HG03045 (cell line): ENCODE results near the gene CFAP57.
A peak's percentile ranks its signal among the peaks of the same experiment; 100 is the strongest.
"Not testable (repeated sequence)": the region's sequence is repeated elsewhere in the genome, so short reads cannot be mapped to it uniquely, and the experiment has no call there.

Experiments used
- ATAC-seq: cut with Tn5 transposase; IDR thresholded peaks from one replicate; pipeline ENCODE4 v1.9.1; 2021; ENCODE audit warnings: mild to moderate bottlenecking, moderate library complexity; ENCODE audit not compliant: unreplicated experiment

CFAP57 gene

DNA sequence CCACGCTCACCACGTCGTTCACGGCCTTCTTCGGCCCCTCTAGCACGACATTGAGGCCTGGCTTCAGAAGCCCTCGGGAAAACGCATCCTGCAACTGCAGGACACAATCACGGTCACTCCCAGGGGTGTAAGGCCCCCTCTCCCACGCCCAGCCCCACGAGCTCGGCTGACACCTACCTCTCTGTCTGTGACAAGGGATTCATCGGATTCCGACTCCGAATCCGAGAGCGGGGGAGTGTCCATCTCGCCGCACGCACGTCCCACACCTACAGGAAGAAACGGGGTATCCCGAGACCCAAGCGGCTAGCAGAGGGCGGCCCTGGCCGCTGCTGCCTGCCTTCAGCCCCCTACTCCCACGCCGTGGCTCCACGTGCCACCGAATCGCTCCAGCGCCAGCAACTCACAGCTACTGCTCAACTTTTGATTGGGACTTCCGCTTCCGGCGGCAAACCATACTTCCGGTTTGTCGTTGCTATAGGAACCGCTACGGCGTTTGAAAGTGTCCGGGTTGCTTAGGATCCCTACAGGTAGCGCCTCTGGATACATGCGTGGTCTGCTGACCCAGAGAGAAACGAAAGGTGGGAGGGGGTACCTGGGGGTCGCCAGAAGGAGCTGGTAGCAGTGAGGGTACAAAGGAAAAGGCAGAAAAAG is at the start of gene CFAP57, which contains the start of gene EBNA1BP2:
CFAP57 (plus strand) TSS at position 455 of the 651 bp plus-strand sequence. CDS start 424 bp downstream, outside the sequence.
EBNA1BP2 (minus strand) TSS at position 415 of the 651 bp plus-strand sequence; CDS start at position 243, 172 bp downstream.
- ATAC-seq: peak; percentile 91

DNA sequence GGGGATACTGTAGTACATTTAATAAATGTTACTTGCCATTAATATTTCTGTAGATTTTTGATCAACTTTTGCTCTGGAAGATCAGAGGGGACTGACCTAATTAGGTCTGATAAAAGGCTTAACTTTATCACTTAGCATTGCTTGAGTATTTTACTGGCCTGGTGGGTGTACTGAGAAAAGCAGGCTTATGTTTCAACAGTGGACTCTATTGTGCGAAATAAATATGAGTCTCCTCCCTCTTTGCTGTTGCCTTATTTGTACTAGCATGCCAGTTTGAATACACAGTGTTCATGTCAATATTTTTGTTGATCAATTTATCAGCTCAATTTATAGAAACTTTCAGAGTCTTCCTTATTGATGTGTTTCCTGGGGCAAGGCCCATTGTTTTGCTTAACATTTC is 49.1 kb upstream of the CFAP57 start:
- no peak for ATAC-seq

- no peak for ATAC-seq
Measured at GRCh38 chr1:43128816-43129215, 43.3 kb upstream of the CFAP57 start.

DNA sequence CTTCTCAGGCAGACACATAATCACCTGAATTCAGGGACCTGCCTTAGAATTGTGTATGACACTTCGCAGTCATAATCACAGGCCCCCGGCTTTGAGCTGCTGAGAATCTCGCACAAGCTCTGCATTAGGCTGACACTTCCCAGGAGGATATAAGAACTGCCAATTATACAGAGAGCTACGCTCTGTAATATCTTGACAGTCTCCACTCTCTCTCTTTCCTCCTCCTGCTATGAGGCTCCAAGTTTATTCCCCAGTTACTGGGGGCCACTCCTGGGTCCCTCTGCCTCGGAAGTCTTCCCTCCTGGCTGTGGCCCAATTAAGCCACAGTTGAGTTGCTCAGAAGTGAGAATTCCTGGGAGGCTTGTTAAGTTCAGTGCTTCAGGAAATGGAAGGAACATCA is 42.7 kb upstream of the CFAP57 start:
- no peak for ATAC-seq

- no peak for ATAC-seq
Measured at GRCh38 chr1:43134068-43134467, 38.1 kb upstream of the CFAP57 start.

- no peak for ATAC-seq
Measured at GRCh38 chr1:43134640-43135039, 37.5 kb upstream of the CFAP57 start.

DNA sequence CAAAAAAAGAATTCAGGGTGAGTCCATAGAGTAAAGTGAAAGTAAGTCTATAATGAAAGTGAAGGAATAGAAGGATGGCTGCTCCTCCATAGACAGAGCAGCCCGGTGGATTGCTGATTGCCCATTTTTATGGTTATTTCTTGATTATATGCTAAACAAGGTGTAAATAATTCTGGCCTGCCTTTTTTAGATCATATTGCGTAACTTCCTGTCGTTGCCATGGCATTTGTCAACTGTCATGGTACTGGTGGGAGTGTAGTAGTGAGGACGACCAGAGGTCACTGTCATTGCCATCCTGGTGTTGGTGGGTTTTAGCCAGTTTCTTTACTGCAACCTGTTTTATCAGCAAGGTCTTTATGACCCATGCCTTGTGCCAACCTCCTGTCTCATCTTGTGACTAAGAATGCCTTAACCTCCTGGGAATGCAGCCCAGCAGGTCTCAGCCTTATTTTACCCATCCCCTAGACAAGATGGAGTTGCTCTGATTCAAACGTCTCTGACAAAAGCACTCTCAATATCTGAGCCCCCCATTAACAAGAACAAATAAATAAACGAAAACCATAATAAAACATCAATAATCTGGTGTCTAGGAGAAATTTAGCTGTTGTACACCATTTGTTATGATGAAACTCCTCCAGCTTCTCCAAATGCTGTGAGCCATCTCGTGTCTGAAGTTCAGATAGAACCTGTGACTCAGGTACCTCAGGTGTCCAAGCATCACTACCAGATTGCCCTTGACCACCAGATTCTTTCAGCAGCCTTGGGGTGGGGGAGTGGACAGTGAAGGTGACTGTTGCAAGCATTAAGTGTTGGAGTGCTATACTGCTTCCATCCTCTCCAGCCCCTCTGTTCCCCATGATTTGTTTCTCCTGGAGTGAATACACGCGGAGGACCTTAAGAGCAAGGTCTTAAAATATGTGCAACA is 36.0 kb upstream of the CFAP57 start:
- ATAC-seq: no peak

GRCh38 chr1:43137445-43138052 is 34.6 kb upstream of the CFAP57 start:
- ATAC-seq: no peak

GRCh38 chr1:43139295-43139694 is 32.8 kb upstream of the CFAP57 start:
- ATAC-seq: not testable (repeated sequence)

DNA sequence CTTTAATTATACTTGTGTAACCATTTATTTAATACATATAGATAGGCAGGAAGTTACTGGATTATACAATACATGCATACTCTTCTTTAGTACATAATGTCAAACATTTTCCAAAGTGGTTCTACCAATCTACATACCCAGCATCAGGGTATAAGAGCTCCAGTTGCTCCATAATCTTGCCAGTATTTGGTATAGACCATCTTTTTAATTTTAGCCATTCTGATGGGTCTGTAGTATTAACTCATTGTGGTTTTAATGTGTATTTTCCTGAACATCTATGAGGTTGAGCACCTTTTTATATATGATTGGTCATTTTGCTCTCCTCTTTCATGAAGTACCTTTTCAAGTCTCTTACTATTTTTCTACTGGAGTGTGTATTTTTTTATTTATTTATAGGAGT is 32.1 kb upstream of the CFAP57 start:
- no peak for ATAC-seq

- no peak for ATAC-seq
Measured at GRCh38 chr1:43140583-43140982, 31.5 kb upstream of the CFAP57 start.

DNA sequence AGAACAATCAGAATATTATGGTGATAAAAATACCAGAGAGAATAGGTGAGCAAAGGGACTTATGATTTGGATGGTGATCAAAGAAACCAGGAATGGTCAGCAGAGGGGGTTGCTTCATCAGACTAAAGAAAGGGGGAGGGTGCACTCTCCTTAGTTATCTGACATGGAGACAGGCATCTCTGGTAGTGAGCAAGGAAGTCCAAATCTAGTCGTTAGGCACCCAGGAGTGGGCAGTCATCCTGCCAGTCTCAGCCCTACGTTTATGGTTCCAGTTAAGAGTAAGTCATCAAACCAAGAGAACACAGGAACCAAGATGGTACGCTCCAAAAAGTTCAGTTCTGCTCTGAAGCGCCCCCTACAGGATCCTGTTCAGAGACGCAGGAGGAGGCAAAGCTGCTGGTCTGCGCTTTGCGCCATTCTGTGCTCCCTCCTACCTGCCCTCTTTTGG is 28.7 kb upstream of the CFAP57 start:
- no peak for ATAC-seq

DNA sequence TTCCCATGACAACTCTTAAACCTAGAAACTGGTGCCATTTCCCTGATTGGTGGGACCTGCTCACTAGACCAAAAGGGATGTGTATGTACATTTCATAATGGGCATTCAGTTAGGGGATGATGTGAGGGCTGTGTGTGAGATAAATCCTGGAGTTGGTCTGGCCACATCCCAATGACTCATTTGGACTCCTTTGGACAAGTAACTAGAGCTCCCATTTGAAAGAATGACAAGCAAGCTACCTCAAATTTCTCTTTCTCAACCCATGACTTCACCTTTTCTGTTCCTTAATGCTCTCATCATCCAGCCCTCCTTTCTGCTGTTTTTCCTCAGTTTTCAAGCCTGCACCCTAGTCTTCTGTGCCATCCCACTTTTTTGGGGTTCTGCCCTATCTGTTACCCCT is 27.9 kb upstream of the CFAP57 start:
- no peak for ATAC-seq

DNA sequence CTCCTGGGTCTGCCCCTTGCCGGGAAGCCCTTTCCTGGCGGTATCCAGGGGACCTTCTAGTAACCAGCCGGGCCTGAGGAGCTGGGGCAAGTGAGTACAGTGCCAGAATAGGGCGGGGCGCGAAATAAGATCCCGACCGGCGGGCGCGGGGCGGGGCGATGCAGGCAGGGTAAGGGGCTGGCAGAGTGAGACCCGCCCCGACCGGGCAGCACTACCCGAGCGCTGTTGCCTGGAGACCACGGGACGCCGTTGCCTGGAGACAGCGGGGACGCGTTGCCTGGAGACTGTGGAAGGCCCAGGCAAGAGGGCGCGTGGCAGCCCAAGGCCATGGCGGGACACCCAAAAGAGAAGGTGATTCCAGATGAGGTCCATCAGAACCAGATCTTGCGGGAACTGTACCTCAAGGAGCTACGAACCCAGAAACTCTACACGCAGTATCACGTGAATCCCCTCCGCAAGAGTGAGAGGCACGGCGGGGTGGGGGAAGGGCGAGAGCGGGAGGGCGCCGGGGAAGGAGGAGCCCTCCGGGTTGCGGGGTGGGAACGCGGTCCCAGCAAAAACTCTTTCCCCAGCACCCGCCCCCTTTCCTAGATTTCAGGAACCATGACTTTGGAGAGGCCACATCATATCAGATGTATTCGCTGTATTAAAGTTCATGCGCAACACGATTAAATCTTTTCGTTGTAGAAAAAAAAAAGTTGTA is 24.4 kb upstream of the CFAP57 start:
- ATAC-seq: no peak

DNA sequence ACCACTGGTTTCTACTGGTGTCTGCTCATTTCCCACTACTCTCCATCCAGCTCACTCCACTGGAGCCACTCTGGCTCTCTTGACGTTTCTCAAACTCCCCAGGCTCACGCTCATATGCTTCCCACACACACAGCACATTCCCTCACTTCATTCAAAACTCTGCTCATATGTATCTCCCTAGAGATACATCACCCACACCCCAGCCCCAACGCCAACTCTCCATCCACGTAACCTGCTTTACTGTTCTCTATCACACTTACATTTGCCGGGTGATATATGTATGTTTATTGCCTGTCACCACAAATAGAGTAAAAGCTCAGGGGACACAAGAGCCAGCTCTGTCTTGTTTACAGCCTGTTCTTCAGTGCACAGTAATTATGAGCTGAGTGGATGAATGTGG is 22.2 kb upstream of the CFAP57 start:
- ATAC-seq: no peak

- no peak for ATAC-seq
Measured at GRCh38 chr1:43152866-43153265, 19.3 kb upstream of the CFAP57 start.

GRCh38 chr1:43153443-43153842 is 18.7 kb upstream of the CFAP57 start:
- no peak for ATAC-seq

GRCh38 chr1:43156026-43156425 is 16.1 kb upstream of the CFAP57 start:
- no peak for ATAC-seq

- ATAC-seq: no peak
Measured at GRCh38 chr1:43165162-43165561, 7.0 kb upstream of the CFAP57 start.

- ATAC-seq: no peak
Measured at GRCh38 chr1:43165765-43166164, 6.4 kb upstream of the CFAP57 start.

DNA sequence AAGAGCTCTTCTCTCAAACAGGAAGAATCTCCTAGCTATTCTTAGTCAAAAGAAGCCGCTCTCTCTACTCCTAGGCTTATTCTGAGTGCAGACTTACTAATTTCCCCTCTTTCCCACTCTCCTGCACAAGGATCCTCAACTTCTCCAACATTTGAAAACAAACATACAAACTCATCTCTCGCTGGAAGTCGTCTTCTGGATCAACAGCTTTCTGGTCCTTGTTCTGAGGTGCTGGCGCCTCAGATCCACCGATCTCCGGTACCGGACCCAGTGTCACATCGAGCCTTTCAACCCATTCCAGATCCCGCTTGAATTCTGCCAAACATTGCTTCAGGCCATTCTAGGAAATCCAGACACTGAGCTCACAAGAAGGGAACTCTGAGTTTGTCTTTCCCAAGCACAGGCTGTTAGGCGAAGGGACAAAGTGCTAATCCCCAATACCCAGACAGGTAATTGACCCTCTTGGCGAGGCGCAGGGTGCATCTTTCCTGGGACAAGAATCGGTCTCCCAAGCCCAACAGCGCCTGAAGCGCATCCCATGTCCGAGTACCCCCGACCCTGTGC is 736 bp upstream of the CFAP57 start:
- no peak for ATAC-seq
